Measurements from ENCODE around the gene MATR3.

DNA sequence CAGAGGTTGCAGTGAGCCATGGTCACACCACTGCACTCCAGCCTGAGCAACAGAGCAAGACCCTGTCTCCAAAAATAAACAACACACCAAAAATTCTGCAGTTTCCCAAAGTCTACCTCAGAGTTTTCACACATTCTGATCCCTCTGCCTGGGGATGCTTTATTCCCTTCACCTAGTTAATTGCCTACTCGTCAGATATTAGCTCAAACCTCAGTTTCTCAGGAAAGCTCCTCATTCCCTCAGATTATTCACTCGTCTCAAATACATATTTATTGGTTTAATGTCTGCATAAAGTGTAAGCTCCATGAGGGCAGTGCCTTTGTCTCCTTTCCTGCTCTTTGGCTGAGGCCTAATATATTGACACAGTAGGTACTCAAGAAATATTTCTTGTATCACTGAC, 2.5 kb upstream of the MATR3 start:
- TF ChIP-seq, protein P1, sequence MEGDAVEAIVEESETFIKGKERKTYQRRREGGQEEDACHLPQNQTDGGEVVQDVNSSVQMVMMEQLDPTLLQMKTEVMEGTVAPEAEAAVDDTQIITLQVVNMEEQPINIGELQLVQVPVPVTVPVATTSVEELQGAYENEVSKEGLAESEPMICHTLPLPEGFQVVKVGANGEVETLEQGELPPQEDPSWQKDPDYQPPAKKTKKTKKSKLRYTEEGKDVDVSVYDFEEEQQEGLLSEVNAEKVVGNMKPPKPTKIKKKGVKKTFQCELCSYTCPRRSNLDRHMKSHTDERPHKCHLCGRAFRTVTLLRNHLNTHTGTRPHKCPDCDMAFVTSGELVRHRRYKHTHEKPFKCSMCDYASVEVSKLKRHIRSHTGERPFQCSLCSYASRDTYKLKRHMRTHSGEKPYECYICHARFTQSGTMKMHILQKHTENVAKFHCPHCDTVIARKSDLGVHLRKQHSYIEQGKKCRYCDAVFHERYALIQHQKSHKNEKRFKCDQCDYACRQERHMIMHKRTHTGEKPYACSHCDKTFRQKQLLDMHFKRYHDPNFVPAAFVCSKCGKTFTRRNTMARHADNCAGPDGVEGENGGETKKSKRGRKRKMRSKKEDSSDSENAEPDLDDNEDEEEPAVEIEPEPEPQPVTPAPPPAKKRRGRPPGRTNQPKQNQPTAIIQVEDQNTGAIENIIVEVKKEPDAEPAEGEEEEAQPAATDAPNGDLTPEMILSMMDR (IDR thresholded peaks at IDR 0.05): no peak
- no peak for TF ChIP-seq POLR2AphosphoS5 (IDR thresholded peaks at IDR 0.05)
- no peak for TF ChIP-seq POLR2A (IDR thresholded peaks at IDR 0.05)
